GM21515 (cell line): ENCODE measurements around the gene IFIT1.
"Not testable (repeated sequence)": the region's sequence is repeated elsewhere in the genome, so short reads cannot be mapped to it uniquely, and the experiment has no call there.

Source experiments
- ATAC-seq: cut with Tn5 transposase; IDR thresholded peaks from one replicate; pipeline ENCODE4 v1.9.1; 2021; ENCODE audit not compliant: unreplicated experiment

IFIT1 gene

DNA sequence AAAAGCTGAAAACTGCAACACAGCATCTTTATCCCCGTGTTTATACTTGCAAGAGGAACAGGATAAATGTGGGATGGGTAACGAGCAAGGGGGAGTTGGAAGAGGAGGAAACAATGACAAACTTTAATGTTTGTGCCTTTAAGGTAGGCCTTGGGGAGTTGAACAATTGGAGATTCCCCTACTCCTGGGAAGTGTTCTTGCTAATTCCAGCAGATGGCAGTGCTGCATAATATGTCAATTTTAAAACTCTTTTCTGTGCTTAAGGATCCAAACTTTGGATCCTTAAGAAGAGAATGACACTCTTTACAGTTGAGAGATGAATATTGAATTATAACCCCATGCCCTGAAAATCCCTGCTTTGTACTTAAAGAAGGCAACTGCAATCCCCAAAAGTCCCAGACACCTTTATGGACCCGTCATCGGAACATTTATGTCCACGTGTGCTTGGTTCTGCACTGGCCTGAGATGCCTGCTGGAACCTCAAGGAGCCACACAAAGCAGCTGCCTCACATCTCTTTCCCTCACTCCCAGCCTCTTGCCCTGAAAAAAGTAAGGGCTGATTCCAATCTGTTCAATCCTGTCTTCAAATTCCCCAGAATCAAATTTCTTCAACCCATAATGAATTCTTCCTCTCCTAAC, 33.9 kb downstream of the IFIT1 start:
- ATAC-seq = no peak

DNA sequence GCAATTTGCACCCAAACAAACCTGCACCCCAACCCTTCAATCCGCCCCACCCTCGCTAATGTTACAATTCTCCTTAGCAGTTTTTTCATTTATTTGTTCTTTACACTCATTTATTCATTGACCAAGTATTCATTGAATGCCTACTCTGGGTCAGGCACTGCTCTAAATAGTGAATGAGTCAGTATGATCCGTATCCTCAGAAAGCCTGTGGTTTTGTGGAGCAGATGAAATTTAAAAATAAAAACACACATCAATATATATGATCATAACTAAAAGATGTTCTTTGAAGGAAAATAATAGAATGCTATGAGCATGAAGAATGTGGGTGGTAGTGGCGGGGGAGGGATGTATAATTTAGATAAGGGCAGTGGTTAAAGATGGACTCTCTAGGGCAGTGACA, 35.2 kb downstream of the IFIT1 start:
- no peak for ATAC-seq

DNA sequence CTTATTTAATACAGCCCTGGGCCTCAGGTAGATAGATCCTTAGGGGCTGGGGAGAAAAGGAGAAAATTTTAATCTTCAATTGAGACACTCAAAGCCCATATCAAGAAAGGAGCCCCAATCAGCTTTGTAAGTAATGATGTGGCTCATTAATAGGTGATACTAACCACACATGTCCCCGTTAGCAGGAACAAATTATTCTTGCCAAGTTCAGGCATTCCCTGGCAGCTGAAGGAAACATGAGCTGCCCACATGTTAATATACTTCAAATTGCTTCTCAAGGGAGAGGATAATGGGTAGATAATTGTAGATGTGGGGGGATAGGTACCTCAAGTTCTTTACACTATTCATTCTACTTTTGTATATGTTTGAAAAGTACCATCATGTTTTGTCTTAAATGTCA, 36.5 kb downstream of the IFIT1 start:
- ATAC-seq = no peak

DNA sequence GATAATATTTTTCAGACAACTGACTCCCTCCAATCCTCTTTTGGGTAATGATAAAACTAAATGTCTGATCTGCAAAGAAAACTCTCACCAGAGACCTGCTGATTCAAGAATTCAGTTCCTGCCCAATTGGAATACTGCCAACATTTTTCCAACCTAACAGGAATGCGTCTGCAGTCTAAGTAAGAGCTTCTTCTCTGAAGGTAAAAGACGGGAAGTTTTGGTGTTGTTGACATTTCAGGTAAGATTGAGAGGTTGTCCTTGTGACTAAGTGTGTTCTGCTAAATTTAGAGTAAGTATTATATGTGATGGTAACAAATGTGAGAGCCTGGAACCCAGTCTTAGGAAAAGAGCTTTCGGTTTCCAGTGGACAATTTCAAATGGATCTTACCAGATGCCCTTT, 39.6 kb downstream of the IFIT1 start:
- no peak for ATAC-seq

DNA sequence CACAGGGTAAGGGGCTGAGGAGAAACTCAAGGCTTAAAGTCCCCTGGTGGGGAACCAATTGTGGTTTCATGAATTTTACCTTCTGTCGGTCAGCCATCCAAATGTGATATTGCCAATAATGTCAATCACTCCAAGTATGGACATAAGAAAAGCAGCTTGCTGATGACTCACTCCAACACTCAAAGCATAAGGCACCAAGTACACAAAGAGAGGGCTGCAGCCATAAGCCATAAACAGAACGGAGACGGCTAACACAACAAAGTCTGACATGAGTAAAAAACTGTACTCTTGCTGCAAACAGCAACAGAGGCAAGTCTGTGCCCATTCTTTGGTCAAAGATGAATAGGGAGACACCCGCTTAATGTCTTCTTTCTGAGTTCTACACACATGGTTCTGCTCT, 46.1 kb downstream of the IFIT1 start:
- ATAC-seq = no peak

DNA sequence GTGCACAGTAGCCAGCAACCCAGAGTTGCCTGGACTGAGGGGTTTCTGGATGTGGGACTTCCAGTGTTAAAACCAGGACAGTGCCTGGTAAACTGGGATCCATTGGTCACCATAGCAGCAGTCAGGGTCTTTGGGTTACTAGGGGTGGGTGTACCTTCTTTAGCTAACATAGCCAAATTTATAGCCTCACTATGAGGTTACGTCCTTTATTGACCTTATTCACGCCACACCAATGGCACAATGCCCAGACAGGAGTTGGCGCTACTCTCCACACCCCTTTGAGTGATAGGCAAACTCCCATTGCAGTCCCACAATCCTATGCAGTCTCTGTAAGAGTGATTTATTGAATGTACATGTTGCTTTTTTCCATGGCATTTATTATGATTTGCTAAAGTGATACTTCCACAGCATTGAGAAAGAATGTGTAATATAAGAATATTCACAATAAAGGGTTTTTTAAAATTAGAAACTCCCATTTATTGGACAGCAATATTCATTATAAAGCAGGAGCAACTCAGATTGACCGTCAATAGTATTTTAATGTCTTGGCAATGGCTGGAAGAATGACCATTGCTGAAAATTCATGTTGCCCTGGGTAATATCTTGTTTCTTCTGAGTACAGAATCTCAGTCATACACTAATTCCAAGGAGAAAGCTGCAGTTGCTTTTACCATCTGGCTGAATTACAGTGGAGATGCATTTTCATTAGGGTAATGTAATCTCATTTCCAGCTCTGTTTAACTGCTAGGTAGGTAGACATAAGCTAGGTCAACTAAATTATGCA, 48.0 kb downstream of the IFIT1 start:
- no peak for ATAC-seq

DNA sequence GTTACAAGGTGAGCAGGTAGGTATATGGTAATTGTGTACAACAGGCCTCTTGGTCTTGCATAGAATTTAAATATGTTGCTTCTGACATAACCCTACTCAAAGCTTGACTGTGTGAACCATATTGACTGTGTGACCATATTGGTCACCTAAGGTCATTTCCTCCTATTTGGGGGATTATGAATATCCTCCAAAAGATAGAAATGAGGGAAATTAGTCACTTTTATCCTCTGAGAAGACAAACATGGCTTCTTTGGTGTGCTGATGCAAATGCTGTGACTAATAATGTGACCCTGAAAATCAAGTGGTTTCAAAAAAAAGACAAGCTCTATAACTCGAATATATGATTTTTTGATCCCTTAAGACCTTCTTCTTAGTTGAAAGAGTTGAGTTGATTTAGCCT, 49.9 kb downstream of the IFIT1 start:
- no peak for ATAC-seq

DNA sequence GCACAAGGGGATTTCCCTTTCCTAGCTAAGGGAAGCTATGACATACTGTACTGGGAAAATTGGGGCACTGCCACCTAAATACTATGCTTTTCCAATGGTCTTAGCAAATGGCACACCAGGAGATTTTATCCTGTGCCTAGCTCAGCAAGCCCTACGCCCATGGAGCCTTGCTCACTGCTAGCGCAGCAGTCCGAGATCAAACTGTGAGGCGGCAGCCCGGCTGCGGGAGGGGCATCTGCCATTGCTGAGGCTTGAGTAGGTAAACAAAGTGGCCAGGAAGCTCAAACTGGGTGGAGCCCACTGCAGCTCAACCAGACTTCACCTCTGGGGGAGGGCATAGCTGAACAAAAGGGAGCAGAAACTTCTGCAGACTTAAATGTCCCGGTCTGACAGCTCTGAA, 52.4 kb downstream of the IFIT1 start:
- ATAC-seq = not testable (repeated sequence)

DNA sequence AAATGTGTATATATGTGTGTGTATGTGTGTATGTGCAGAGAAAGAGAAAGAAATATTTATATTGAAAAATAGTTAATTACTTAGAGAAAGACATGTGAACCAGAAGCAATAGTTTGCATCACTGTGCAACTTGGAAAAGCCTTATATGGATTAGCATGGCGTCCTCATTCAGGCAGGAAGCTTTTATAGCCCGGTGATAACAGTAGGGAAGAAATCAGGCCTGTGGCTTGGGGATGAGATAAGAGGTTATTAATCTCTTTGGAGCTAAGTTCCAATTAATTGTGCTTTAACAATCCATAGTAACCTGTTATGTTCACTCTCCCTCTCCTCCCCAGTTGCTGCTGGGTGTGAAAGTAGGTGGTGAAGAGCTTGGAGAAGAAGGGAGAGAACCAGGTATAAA, 58.5 kb downstream of the IFIT1 start:
- no peak for ATAC-seq

DNA sequence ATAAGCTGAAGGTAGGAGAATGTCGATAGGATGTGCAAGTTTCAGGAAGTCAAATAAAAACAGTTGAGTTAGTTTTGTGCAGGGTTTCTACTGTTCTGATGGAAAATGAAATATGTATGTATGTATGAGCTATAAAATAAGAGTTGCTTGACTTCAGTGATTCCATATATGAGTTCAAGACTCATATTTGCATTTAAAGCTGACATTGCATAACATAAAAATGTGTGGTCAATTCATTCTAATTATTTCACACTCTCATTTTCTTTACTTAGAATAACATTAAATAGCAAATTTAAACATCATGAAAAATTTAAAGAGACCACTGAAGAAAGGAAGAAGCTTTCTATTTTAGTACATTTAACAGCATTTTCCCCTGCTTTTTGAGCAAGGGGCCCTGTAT, 59.8 kb downstream of the IFIT1 start:
- no peak for ATAC-seq

DNA sequence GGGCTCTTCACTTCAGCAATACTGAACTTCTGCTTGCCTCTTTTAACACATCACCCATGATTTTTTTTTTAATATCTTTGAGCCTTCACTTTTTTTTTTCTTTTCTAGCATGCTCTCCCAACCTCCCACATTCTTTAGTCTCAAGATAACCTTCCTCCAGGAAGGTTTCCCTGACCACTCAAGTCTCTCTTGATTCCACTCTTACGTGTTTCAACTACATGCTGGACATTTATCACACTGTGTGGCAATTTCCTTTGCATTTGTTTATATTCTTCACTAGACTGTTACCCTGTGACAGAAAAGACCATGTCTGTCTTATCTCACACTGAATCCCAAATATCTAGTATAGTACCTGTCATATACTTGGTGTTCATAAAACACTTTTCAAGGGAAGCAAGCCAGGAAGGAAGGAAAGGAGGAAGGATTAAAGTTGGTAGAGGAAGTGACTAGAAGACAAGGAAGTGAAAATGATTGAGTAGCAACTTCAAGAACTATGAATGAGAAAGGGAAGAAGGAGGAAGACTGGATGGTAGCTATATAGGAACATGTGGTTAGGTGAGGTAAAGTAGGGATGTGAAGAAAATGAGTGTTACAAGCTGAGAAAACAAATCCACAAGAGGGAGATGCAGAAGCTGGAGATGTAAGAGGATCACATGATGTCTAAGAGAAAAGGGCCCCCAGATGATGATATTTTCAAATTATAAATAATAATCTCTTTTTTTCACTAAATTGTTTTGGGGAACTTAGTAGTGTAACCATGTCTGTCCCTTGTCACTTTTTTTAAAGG, 62.3 kb downstream of the IFIT1 start:
- ATAC-seq = no peak
